Activated CD4-positive, alpha-beta memory T cell treated with anti-CD3 and anti-CD28 coated beads for 36 hours (primary cell): ENCODE data around the gene NOTCH4. TPM values are rescaled to one million over a fixed set of nuclear protein-coding genes. Genes with fewer than 3 reads are reported as not detected.
"Not testable (repeated sequence)": the region's sequence is repeated elsewhere in the genome, so short reads cannot be mapped to it uniquely, and the experiment has no call there.

ENCODE experiments used
- CTCF ChIA-PET: fragments of 350-600 bp; sonication (Branson Sonifier 250); formaldehyde crosslinking; loops from one replicate; lab custom pipeline; 2021; ENCODE audit warnings: antibody characterized with exemption, inconsistent platforms; lab: Charles Lee
- POLR2A ChIA-PET: fragments of 350-600 bp; sonication (Branson Sonifier 250); formaldehyde crosslinking; loops from one replicate; lab custom pipeline; 2021; ENCODE audit warnings: antibody characterized with exemption; lab: Charles Lee
- DNase-seq: peaks from one replicate; pipeline ENCODE4 v3.0.0-alpha.2; 2020
- H3K27ac Mint-ChIP-seq: one replicate; pipeline ENCODE4 v1.8.0; 2021; ENCODE audit warnings: mixed read lengths
- H3K27me3 Mint-ChIP-seq: one replicate; pipeline ENCODE4 v1.8.0; 2021; ENCODE audit warnings: mixed read lengths
- H3K36me3 Mint-ChIP-seq: one replicate; pipeline ENCODE4 v1.8.0; 2021; ENCODE audit warnings: mixed read lengths
- H3K4me1 Mint-ChIP-seq: one replicate; pipeline ENCODE4 v1.8.0; 2021; ENCODE audit warnings: low read depth, mixed read lengths
- H3K4me3 Mint-ChIP-seq: one replicate; pipeline ENCODE4 v1.8.0; 2021; ENCODE audit warnings: mild to moderate bottlenecking, mixed read lengths
- H3K9me3 Mint-ChIP-seq: one replicate; pipeline ENCODE4 v1.8.0; 2021; ENCODE audit warnings: mixed read lengths
- intact Hi-C: fragments of 100-400 bp; cut with micrococcal nuclease; formaldehyde crosslinking; loops from one replicate; pipeline ENCODE4 v1.15.1; 2023
- total RNA-seq, 2 experiments: library from RNA; stranded (reverse); gene quantifications; one replicate each; pipeline ENCODE4 v1.2.3, GENCODE V29; 2021

NOTCH4 gene
- total RNA-seq, 2 experiments from 2014 or later: 0.31 to 0.51 TPM

GRCh38 chr6:32216285-32216684 lies 7.6 kb downstream of the NOTCH4 start:
- H3K9me3 Mint-ChIP-seq: no peaks in the 10 kb centered on the region
- ChIA-PET POLR2A (no interaction called here), CTCF (no interaction called here)
- DNase-seq: no peak
- intact Hi-C loops: no loop called here
- H3K4me1 Mint-ChIP-seq: no peaks in the 10 kb centered on the region
- H3K27me3 Mint-ChIP-seq: no peaks in the 10 kb centered on the region
- no peaks in the 10 kb centered on the region for H3K36me3 Mint-ChIP-seq
- H3K4me3 Mint-ChIP-seq: no peak overlapping the region
- H3K27ac Mint-ChIP-seq: no peak overlapping the region

DNA sequence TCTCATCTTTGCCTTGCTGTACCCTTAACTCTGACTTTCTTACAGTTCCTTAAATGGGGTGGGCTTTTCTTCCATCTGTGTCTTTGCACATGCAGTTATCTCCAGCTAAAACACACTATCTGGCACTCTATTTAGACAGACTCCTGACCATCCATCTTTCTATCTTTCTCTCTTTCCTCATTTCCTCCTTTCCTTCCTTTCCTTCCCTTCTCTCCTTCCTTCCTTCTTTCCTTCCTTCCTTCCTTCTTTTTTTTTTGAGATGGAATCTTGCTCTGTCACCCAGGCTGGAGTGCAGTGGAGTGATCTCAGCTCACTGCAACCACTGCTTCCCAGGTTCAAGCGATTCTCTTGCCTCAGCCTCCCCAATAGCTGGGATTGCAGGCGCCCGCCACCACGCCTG lies 8.2 kb downstream of the NOTCH4 start:
- H3K4me3 Mint-ChIP-seq: no peak overlapping the region
- H3K27me3 Mint-ChIP-seq: no peaks in the 10 kb centered on the region
- no peaks in the 10 kb centered on the region for H3K9me3 Mint-ChIP-seq
- no peaks in the 10 kb centered on the region for H3K36me3 Mint-ChIP-seq
- ChIA-PET POLR2A (no interaction called here), CTCF (no interaction called here)
- no peaks in the 10 kb centered on the region for H3K4me1 Mint-ChIP-seq
- no peak for DNase-seq
- intact Hi-C loops: no loop called here
- H3K27ac Mint-ChIP-seq: no peak overlapping the region

DNA sequence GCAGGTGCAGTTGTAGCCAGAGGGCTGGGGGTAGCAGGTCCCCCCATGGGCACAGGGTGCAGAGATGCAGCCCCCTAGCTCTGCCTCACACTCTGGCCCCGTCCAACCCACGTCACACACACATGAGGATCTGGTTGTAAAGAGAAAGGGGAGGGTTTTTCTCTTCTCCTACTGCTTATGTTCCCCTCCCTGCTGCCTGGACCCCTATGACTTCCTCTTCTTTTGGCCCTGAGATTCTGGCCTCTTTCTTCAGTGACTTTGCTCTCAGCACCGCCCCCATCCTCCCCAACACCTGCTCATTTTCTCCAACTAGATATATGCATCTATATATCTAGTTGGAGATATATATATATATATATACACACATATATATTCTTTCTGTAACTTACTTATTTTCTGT lies 9.7 kb downstream of the NOTCH4 start:
- Mint-ChIP-seq H3K27ac (no peak overlapping the region), H3K9me3 (no peaks in the 10 kb centered on the region), H3K4me3 (no peak overlapping the region), H3K27me3 (no peaks in the 10 kb centered on the region), H3K36me3 (no peaks in the 10 kb centered on the region), H3K4me1 (no peaks in the 10 kb centered on the region)
- ChIA-PET POLR2A (no interaction called here), CTCF (no interaction called here)
- intact Hi-C loops: no loop called here
- no peak for DNase-seq

DNA sequence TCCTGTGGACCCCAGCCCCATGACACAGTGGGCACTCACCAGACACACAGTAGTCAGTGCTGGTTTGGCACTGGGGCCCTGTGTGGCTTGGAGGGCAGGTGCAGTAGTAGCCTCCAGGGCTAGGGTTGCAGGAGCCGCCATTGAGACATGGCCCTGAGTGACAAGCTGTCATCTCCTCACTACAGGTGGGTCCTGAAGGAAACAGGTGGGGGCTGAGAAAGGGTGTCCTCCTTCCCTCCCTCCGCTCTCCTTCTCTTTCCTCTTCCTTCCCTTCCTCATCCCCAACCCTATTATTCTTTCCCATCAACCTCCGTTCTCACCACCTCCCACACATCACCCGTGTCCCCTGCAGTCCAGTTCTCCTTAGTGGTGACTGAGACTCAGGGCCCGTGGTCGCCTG lies 10.2 kb downstream of the NOTCH4 start:
- H3K4me1 Mint-ChIP-seq: no peaks in the 10 kb centered on the region
- intact Hi-C loops: no loop called here
- H3K36me3 Mint-ChIP-seq: no peaks in the 10 kb centered on the region
- no peak for DNase-seq
- no peaks in the 10 kb centered on the region for H3K27me3 Mint-ChIP-seq
- no peak overlapping the region for H3K4me3 Mint-ChIP-seq
- ChIA-PET POLR2A (no interaction called here), CTCF (no interaction called here)
- no peak overlapping the region for H3K27ac Mint-ChIP-seq
- no peaks in the 10 kb centered on the region for H3K9me3 Mint-ChIP-seq

- Mint-ChIP-seq H3K36me3 (no peaks in the 10 kb centered on the region), H3K27me3 (no peaks in the 10 kb centered on the region), H3K9me3 (no peaks in the 10 kb centered on the region), H3K4me3 (no peak overlapping the region), H3K27ac (no peak overlapping the region), H3K4me1 (no peaks in the 10 kb centered on the region)
- no peak for DNase-seq
- ChIA-PET POLR2A (no interaction called here), CTCF (interaction anchor here (1.0 kb wide), 1 partner anchor 202 kb away, joined by 3 read pairs; no protein-coding TSS in a partner anchor)
- intact Hi-C loops: no loop called here
Observed at GRCh38 chr6:32212076-32212760, 11.6 kb downstream of the NOTCH4 start.

DNA sequence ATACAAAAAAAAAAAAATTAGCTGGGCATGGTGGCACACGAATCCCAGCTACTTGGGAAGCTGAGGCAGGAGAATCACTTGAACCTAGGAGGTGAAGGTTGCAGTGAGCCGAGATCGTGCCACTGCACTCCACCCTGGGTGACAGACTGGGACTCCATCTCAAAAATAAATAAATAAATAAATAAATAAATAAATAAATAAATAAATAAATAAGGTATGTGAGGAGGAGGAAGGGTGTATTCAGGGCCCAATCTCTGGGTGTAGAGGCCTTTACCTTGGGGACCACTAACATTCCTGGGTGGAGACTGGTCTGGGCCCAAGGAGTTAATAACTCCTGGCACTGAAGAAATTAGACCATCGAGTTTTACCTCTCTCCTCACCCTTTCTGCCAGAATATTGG lies 12.4 kb downstream of the NOTCH4 start:
- H3K9me3 Mint-ChIP-seq, H3K36me3 Mint-ChIP-seq, H3K4me3 Mint-ChIP-seq, H3K27ac Mint-ChIP-seq, POLR2A ChIA-PET, intact Hi-C loops, H3K4me1 Mint-ChIP-seq, DNase-seq, H3K27me3 Mint-ChIP-seq: not testable (repeated sequence)
- CTCF ChIA-PET: interaction anchor here (0.6 to 1.0 kb wide), 2 partner anchors 18 to 203 kb away, joined by 3 read pairs; no protein-coding TSS in a partner anchor

DNA sequence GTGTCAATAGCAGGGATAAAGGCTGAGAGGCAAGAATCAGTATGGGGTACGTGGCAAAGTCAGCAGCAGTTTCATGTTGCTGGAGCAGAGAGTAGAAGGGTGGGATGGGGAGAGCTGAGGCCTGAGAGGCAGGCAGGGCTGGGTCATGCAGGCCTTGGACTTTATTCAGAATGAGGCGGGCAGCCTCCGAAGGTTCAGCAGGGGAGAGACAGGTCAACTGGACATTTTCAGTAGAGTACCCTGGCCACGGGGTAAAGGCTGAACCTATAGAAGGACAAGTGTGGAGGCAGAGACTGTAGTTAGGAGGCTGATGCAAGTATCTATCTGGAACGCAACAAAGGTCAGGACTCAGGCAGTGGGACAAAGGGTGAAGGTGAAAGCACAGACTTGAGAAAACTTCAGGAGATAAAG lies 13.7 kb downstream of the NOTCH4 start:
- Mint-ChIP-seq H3K4me3 (no peak overlapping the region), H3K27me3 (no peaks in the 10 kb centered on the region), H3K36me3 (no peaks in the 10 kb centered on the region), H3K4me1 (no peaks in the 10 kb centered on the region), H3K27ac (no peak overlapping the region), H3K9me3 (no peaks in the 10 kb centered on the region)
- POLR2A ChIA-PET: no interaction called here
- no peak for DNase-seq
- CTCF ChIA-PET: interaction anchor here (1.3 kb wide), 1 partner anchor 35 kb away, joined by 3 read pairs; no protein-coding TSS in a partner anchor
- intact Hi-C loops: no loop called here

DNA sequence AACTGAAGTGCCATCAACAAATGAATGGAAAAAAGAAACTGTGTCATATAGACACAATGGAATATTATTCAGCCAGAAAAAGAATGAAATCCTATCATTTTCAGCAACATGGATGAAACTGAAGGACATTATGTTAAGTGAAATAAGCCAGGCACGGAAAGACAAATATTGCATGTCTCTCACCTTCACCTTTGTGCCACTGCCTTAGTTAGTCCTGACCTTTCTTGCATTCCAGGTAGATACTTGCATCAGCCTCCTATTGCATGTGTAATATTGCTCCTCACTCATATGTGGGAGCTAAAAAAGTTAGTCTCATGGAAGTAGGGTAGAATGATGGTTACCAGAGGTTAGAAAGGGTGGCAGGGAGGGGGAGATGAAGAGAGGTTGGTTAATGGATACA lies 14.9 kb downstream of the NOTCH4 start:
- POLR2A ChIA-PET: no interaction called here
- Mint-ChIP-seq H3K9me3 (no peaks in the 10 kb centered on the region), H3K4me3 (no peak overlapping the region), H3K27ac (no peak overlapping the region), H3K36me3 (no peaks in the 10 kb centered on the region), H3K4me1 (no peaks in the 10 kb centered on the region), H3K27me3 (no peaks in the 10 kb centered on the region)
- intact Hi-C loops: no loop called here
- DNase-seq: no peak
- CTCF ChIA-PET: interaction anchor here (1.3 kb wide), 1 partner anchor 37 kb away, joined by 3 read pairs; no protein-coding TSS in a partner anchor

GRCh38 chr6:32204268-32204715 lies 19.6 kb downstream of the NOTCH4 start:
- intact Hi-C loops: no loop called here
- CTCF ChIA-PET: no interaction called here
- H3K4me3 Mint-ChIP-seq: no peak overlapping the region
- DNase-seq: no peak
- no peaks in the 10 kb centered on the region for H3K27me3 Mint-ChIP-seq
- no peaks in the 10 kb centered on the region for H3K9me3 Mint-ChIP-seq
- no peak overlapping the region for H3K27ac Mint-ChIP-seq
- H3K36me3 Mint-ChIP-seq: no peaks in the 10 kb centered on the region
- POLR2A ChIA-PET: no interaction called here
- H3K4me1 Mint-ChIP-seq: no peaks in the 10 kb centered on the region

DNA sequence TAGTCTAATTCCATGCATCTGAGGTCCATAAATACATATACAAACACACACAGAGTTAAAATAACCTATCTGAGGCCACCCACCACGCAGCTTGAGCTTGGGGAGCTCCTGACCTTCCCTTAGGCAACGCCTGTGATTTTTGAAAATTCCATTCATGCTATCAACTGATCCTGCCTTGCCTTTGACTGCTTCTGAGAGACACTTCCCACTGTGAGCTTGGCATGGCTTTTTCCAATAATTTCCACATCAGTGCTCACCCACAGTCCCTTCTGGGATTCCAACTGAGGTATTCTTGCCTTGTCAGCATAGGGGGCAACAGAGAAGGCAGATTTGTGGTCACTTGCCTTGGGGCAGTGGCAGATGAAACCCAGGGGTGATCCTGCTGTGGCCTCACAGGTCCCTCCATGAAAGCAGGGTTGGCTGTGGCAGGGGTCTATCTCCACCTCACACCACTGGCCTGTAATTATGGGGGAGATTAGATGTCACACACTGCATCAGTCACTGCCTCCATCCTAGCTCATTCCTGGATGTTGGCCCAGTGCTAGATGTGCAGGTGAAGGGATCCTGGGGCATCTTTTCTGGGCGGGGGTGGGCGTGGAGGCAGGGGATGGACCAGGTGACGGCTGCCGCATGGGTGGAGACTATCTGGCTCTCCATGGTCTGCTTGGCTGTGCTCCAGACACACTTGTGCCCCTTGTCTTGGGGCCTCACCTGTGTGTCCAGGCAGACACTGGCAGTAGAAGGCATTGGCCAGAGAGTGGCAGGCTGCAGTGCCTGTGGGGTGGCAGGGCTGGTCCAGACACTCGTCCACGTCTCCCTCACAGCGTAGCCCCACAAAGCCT lies 20.2 kb downstream of the NOTCH4 start:
- CTCF ChIA-PET: no interaction called here
- intact Hi-C loops: no loop called here
- no peaks in the 10 kb centered on the region for H3K9me3 Mint-ChIP-seq
- DNase-seq: no peak
- no peaks in the 10 kb centered on the region for H3K4me1 Mint-ChIP-seq
- H3K4me3 Mint-ChIP-seq: no peak overlapping the region
- no peaks in the 10 kb centered on the region for H3K36me3 Mint-ChIP-seq
- POLR2A ChIA-PET: no interaction called here
- H3K27ac Mint-ChIP-seq: no peak overlapping the region
- no peaks in the 10 kb centered on the region for H3K27me3 Mint-ChIP-seq

- CTCF ChIA-PET: no interaction called here
- POLR2A ChIA-PET: no interaction called here
Observed at GRCh38 chr6:32202186-32202585, 21.7 kb downstream of the NOTCH4 start.

DNA sequence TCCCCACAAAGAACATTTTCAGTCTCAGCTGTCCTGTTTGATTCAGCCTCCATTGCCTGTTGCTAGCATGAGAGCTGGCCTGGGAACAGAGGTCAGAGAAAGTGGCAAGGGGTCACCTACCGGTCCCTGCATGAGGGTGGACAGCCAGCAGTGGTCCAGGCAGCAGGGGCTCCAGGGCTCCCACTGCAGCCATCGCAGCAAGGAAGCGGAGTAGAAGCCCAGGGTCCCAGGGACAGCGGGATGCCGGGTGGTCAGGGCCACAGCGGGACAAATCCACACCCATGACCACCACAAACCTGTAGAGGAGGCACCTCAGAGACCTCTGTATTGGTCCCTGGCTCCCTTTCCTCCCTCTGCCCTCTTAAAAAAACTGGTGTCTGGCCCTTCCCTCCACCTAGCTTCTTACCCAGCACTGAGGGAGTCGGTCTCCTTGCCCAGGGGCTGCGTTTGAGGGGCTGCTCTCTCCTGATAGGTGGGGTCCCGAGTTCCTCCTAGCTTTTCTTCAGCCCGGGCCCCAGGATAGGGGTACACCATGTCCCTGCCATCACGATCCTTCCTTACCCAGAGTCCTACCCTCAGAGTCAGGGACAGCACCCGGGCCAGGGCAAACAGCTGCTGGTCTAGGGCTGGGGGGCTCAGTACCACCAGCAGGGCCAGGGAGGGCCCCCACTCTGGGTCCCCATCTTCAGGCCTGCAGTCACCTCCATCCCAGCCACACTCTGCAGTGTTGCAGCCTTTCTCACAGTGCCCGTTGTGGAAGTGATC lies 23.0 kb downstream of the NOTCH4 start:
- no peaks in the 10 kb centered on the region for H3K27me3 Mint-ChIP-seq
- intact Hi-C loops: no loop called here
- CTCF ChIA-PET: no interaction called here

More at GRCh38 chr6:32202186-32202585, 21.7 kb downstream of the NOTCH4 start:
- Mint-ChIP-seq H3K36me3 (no peaks in the 10 kb centered on the region), H3K27ac (no peak overlapping the region), H3K27me3 (no peaks in the 10 kb centered on the region), H3K9me3 (no peaks in the 10 kb centered on the region), H3K4me3 (no peak overlapping the region), H3K4me1 (no peaks in the 10 kb centered on the region)
- intact Hi-C loops: no loop called here
- DNase-seq: no peak

More for the DNA sequence above, 23.0 kb downstream of the NOTCH4 start:
- H3K27ac Mint-ChIP-seq: no peak overlapping the region
- H3K36me3 Mint-ChIP-seq: no peaks in the 10 kb centered on the region
- DNase-seq: no peak
- H3K4me1 Mint-ChIP-seq: peaks cover 5% of the 10 kb centered on the region
- H3K9me3 Mint-ChIP-seq: no peaks in the 10 kb centered on the region
- no peak overlapping the region for H3K4me3 Mint-ChIP-seq
- POLR2A ChIA-PET: no interaction called here
